GM12872 (cell line): ENCODE data around the gene ALPI.

Source experiments
- TF ChIP-seq, protein P1 (sequence below): IDR thresholded peaks from 3 replicates; pipeline ENCODE4 v1.5.1; 2011; ENCODE audit warnings: low read depth, mild to moderate bottlenecking, low read length, moderate library complexity; ENCODE audit not compliant: insufficient read depth

The ALPI gene

DNA sequence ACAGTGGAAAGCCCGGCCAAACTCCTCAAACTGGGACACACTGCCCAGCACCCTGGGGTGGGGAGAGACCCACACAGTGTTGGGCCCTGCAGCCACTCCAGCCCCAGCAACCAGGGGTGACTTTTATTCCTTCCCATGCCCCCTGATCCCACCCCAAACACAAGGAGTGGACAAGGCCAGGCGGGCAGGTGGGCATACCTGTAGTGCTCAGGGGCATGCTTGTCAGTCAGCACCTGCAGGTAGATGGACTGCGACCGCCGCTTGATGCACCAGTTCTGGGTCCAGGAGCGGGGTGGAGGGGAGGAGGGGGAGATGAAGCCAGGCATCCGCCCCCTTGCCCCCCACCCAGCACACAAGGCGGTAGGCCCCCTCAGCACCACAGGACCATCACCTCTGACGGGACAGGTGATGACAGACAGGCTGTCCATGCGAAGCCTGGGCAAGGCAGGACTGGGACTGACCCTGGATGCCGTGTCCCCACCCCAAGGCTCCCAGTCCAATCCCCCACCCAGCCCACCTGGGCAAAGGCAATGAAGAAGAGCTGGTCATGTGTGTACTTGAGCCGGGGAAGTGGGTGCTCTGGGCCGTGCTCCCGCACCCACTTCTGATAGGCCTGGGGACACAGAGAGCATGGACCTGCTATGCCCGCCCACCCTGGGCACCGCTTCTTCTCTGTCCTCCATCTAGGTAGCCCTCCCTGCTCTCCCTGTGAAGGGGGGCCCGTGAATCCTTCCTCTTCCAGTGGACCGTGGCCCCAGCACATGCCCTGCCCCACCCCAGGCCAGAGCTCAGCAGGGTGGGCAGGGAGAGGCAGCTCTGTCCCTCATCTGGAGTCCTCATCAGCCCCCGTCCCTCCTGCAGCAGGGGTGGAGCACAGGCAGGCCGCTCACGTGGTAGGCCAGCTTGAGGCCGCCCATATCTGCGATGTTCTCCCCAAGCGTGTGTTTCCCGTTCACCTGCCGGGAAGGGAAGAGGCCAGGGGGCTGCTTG lies 24.5 kb downstream of the ALPI start:
- TF ChIP-seq, protein P1, sequence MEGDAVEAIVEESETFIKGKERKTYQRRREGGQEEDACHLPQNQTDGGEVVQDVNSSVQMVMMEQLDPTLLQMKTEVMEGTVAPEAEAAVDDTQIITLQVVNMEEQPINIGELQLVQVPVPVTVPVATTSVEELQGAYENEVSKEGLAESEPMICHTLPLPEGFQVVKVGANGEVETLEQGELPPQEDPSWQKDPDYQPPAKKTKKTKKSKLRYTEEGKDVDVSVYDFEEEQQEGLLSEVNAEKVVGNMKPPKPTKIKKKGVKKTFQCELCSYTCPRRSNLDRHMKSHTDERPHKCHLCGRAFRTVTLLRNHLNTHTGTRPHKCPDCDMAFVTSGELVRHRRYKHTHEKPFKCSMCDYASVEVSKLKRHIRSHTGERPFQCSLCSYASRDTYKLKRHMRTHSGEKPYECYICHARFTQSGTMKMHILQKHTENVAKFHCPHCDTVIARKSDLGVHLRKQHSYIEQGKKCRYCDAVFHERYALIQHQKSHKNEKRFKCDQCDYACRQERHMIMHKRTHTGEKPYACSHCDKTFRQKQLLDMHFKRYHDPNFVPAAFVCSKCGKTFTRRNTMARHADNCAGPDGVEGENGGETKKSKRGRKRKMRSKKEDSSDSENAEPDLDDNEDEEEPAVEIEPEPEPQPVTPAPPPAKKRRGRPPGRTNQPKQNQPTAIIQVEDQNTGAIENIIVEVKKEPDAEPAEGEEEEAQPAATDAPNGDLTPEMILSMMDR = no peak

DNA sequence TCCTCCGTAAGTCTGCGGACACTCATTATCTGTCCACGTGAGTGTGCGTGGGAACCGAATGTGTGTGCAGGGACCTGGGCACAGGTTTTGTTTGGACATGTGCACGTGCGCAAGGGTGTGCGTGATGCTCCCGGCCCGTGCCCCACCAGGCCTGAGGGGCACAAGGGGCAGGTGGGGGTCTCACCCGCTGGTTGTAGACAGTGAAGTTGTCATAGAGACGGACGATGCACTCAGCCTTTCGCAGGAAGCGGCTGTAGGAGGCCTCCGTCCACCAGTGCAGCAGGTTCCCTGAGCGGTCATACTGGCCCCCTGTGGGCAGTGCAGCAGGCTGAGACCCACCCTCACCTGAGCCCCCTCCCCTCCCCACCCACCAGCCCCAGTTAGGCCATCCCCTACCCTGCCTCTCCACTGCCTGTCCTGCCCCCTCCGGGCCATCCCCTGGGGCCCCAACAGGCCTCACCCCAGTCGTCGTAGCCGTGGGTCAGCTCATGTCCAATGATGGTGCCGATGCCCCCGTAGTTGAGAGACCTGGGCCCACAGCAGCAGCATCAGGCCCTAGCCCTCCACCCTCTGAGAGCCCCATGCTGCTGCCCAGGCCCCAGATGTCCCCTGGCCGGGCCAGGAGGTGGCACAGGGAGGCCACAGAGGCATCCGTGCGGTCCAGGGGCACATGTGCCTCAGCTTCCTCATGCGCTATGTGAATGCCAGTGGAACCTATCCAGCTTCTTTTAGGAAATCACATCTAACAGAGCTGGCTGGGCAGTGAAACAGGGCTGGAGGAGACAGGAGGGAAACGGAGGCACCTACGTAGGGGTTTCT lies 25.6 kb downstream of the ALPI start:
- TF ChIP-seq, protein P1 = no peak

DNA sequence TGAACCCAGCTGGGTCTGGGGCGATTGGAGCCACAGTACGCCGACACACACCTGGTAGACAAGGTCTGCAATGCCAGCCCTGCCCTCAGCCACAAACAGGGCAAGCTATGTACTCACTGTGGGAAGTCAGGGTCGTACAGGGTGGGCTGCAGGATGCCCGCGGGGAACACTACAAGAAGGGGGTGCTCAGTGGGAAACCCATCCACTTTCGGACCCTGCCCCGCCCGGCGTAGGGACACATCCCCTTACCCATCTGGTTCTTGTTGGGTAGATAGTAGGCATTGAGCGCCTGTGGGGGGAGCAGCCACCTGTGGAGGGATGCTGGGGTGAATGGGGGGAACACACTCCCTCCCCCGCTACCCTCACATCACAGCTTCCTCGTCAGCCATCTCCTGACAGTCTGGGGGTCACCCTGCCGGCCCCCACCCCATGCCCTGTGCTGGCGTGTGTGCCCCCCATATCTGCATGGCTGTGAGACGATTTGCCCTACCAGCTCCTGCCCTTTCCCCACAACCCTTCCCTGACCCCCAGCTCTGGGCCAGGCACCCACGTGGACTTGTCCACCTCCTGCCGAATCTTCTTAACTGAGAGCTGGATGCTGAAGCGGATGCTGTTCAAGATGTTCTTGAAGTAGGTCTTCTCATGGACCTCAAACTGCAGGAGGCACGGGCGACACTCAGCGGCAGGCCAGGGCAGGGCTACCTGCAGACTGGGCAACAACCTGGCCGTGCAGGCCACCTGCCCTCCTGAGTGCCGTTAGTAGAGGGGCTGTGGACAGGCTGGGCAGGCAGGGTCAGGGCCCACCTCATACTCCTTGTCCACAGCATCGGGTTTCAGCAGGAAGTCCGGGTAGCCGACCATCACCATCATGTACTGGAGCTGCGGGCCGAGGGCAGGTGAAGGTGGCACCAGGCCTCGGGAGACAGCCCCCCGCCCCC lies 26.6 kb downstream of the ALPI start:
- TF ChIP-seq, protein P1 = no peak

DNA sequence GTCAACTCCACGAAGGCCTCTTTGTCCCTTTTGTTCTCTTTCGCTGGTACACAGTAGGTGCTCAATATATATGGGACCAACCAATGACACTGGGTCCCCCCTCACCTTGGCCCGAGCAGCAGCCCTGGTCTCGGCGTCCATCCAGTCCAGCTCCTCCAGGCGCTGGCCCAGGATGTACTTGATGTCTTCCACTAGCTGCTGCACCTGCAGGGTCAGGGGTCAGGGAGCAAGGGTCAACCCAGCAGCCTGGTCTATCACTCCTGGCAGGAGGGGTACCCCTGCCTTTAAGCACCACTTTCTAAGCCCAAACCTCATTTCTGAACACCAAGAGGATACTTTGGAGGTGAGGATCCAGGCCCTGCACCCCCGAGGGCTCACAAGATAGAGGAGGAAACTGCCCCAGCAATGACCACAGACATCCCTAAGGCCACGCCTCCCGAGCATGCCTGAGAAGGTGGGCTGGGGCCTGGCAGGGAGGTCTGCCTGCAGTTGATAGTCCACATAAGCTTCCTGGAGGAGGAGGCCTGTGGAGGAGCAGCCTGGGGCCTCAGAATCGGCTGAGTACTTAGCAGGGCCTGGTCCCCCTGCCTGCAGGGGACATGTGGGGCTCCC lies 27.5 kb downstream of the ALPI start:
- TF ChIP-seq, protein P1 = no peak

DNA sequence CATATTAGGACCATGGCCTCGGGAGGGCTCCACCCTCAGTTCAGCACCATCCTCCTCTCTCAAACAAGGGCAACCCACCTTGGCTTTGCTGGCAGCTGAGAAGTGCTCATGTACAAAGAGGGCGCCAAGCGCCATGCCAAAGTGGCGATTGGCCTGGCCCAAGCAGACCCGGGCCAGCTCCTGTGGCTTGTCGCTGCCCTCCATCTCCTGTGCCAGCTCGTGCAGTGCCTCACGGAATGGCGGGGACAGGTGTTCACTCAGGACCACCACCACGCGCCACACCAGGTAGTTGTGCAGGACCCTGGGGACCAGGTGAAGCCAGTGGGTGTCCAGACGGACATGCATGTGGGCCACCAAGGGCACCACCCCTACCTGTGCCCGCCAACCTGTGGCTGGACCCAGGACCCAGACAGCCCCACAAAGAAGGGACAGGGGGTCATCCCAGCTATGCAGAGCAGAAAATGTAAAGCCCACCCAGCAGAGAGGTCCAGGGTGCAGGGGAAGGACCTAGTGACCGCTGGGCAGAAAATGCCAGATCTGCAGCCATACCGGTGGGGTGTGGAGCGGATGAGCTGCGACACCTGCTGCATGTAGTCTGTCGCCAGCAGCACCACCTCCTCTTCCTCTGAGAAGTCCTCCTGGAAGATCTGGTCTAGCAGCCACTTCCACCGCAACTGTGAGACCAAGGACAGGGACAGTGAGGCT lies 28.1 kb downstream of the ALPI start:
- TF ChIP-seq, protein P1 = no peak

DNA sequence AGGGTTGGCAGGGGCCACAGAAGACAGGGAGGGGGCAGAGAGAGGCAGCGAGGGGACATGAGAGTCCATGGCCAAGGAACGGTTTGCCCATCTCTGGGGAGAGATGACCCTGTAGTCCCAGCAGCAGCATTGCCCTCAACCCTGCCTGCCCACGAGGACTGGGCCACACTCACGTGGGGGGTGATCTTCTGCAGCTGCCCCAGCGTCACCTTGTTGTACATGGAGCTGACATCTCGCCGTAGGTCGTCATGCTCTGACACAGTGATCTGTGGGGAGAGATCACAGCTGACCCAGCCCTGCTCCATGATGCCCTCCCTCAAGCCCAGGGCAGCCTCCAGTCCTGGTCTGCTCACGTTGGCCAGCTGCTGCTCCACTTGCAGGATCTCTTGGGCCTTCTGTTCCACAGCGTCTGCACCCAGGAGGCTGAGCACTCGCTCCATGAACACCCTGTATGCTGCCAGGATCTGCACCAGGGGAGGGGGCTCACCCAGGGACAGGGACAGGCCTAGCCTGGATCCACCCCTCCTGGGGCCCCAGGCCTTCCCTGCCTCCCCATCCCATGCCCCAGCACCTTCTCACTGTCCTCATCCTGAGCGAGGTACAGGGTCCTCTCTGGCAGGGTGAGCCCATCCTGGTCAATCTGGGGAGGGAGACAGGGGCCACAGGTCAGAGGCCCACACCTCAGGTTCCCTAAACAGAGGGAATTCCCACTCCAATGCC lies 28.8 kb downstream of the ALPI start:
- TF ChIP-seq, protein P1 = no peak
